Mucosa of stomach (tissue), 1 donor: Measurements from ENCODE around the gene TMEM163.
"Not testable (repeated sequence)": the region's sequence is repeated elsewhere in the genome, so short reads cannot be mapped to it uniquely, and the experiment has no call there.

Experiments
- H3K27me3 ChIP-seq: one replicate; pipeline ENCODE4 v1.7.0; 2013; ENCODE audit warnings: mild to moderate bottlenecking, low read length; ENCODE audit not compliant: control insufficient read depth, insufficient read depth
- H3K36me3 ChIP-seq: one replicate; pipeline ENCODE4 v1.7.0; 2013; ENCODE audit warnings: low read length; ENCODE audit not compliant: control insufficient read depth, insufficient read depth
- H3K4me1 ChIP-seq: one replicate; pipeline ENCODE4 v1.7.0; 2013; ENCODE audit warnings: mild to moderate bottlenecking, low read length; ENCODE audit not compliant: control insufficient read depth, insufficient read depth
- H3K4me3 ChIP-seq: one replicate; pipeline ENCODE4 v1.7.0; 2013; ENCODE audit warnings: low read length
- H3K9ac ChIP-seq: one replicate; pipeline ENCODE4 v1.7.0; 2013; ENCODE audit warnings: mild to moderate bottlenecking, low read length, moderate library complexity
- H3K9me3 ChIP-seq: one replicate; pipeline ENCODE4 v1.7.0; 2013; ENCODE audit warnings: mild to moderate bottlenecking, low read length, moderate library complexity; ENCODE audit not compliant: control insufficient read depth
- donor health status: Pancreatic carcinoma.

TMEM163 gene

DNA sequence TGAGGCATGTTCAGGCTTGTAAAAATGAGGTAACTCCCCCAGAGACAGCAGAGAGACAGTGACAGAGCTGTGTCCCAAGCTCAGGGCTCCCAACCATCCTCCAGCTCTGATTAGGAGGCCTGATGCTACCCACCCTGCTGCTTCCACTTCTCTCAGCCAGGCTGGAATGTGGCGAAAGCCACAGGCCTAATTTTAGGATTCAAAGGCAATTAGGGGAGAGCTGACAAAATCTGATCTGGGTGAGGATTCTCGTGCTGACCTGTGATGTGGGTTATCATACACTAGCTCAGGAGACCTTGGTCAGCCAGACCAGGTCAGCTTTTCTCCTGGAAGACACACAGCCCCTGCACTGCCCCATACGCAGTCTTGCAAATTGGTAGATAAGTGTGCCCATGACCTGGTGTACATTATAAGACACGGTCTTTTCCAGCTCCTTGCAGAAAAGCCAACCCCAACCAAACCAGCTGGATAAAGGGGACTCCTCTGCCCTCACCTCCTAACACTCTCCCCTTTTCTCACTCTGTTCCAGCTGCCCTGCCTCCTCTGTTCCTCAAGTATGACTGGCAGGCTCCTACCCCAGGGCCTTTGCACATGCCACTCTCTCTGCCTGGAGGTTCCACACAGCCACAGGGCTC is 239.0 kb downstream of the TMEM163 start:
- no peaks in the 10 kb centered on the region for H3K4me1 ChIP-seq
- H3K4me3 ChIP-seq = no peak overlapping the region
- no peaks in the 10 kb centered on the region for H3K27me3 ChIP-seq
- H3K9ac ChIP-seq = no peak overlapping the region
- no peaks in the 10 kb centered on the region for H3K9me3 ChIP-seq
- H3K36me3 ChIP-seq = no peaks in the 10 kb centered on the region

DNA sequence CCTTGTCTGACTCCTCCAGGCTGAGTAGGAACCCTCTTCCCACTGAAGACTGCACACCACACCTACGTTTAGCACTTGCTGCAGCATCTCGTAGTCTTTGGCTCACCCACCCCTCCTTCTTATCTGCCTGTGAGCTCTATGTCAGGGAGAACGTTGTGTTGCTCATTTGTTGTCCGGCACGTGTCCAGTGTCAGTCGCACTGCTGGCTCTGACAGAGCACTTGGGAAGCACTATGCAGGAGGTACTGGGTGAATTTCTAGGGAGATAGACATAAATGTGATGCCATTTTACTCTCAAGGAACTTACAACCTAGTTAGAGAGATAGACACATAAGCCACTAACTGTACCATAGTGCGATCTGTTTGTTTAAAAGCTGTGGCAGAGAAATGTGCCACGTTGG is 241.8 kb downstream of the TMEM163 start:
- H3K4me1 ChIP-seq, H3K9me3 ChIP-seq, H3K27me3 ChIP-seq: not testable (repeated sequence)

DNA sequence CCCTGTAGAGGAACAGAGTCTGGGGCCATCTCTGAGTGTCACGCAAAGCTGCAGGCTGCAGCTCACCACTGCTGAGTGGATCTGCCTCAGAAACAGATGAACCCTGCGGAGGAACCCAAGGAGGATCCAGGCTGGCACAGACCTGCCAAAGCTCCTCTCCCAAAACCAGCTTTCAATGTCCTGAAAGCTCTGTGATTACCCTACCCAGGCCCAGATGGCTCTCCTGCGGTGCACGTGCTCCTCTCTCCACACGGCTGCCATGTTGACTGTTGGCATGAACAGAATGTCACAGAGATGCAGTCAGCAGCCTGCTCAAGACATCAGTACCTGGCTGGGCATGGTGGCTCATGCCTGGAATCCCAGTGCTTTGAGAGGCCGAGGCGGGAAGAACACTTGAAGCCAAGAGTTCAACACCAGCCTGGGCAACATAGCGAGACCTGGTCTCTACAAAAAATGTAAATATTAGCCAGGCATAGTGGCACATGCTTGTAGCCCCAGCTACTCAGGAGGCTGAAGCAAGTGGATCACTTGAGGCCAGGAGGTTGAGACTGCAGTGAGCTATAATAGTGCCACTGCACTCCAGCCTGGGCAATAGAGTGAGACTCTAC is 248.1 kb downstream of the TMEM163 start:
- no peak overlapping the region for H3K9ac ChIP-seq
- no peak overlapping the region for H3K4me3 ChIP-seq
- no peaks in the 10 kb centered on the region for H3K27me3 ChIP-seq
- H3K9me3 ChIP-seq = no peaks in the 10 kb centered on the region
- no peaks in the 10 kb centered on the region for H3K36me3 ChIP-seq
- peaks cover 4% of the 10 kb centered on the region for H3K4me1 ChIP-seq

More for the DNA sequence above, 241.8 kb downstream of the TMEM163 start:
- not testable (repeated sequence) for H3K36me3 ChIP-seq, H3K9ac ChIP-seq, H3K4me3 ChIP-seq

DNA sequence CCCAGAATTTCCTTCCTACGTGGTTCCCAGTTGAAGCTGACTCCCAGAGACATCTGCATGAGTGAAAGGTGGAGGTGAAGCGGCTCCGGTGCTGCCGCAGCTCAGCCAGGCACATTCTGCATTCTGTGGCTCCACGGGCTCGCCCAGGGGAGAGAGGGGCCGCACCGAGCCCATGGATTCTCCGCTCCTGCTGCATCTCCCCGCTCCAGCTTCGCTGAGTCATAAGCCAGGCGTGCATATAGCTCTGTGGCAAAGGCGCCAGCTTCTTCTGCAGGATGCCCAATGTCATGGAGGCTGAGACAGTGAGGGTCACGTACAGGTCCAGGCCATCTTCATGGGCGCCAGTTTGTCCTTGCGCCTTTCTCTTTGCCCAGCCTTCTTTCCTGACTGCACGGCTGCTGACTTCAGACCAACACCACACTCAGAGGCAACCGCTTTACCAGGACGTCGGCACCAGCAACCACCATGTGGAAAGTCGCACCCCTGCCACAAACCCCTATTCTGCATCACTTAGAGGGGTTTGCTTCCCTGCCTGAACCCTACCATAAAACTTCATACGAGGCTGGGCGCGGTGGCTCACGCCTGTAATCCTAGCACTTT is 249.2 kb downstream of the TMEM163 start:
- no peaks in the 10 kb centered on the region for H3K9me3 ChIP-seq
- H3K27me3 ChIP-seq = no peaks in the 10 kb centered on the region
- H3K4me1 ChIP-seq = peaks cover 9% of the 10 kb centered on the region

DNA sequence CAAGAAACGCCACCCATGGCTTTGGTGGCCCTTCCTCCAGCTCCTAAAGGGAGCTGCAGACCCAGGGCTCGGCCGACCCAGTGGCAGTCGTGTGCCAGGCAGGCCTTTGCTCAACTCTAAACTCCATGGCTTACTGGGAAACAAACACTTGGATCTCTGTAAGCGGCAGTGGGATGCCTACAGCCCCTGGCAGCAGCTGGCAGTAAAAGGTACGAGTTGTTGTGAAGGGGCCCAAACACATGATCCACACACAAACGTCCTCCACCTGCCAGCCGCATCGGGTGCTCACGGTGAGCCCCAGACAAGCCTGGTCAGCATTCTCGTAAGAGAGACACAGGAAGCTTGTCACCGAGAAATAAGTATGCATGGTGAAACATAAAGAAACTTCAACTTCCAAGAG is 250.0 kb downstream of the TMEM163 start:
- Histone ChIP-seq H3K4me1 (peaks cover 9% of the 10 kb centered on the region), H3K9ac (no peak overlapping the region), H3K4me3 (no peak overlapping the region), H3K36me3 (no peaks in the 10 kb centered on the region), H3K9me3 (no peaks in the 10 kb centered on the region), H3K27me3 (no peaks in the 10 kb centered on the region)

More for the DNA sequence above, 249.2 kb downstream of the TMEM163 start:
- H3K9ac ChIP-seq = no peak overlapping the region
- no peaks in the 10 kb centered on the region for H3K36me3 ChIP-seq
- H3K4me3 ChIP-seq = no peak overlapping the region

DNA sequence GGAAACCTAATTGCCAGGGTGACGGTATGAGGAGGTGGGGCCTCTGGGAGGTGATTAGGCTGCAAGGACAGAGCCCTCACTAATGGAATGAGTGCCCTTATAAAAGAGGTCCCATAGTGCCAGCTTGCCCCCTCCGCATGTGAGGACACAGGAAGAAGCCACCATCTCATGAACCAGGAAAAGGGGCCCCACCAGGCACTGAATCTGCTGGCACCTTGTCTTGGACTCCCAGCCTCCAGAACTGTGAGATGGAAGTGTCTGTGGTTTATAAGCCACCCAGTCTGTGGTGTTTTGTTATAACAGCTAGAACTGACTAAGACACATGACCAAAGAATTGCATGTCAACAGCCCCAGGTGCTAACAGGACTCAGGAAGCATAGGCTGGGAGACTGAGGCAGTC is 250.6 kb downstream of the TMEM163 start:
- no peaks in the 10 kb centered on the region for H3K9me3 ChIP-seq
- no peaks in the 10 kb centered on the region for H3K36me3 ChIP-seq
- peaks cover 9% of the 10 kb centered on the region for H3K4me1 ChIP-seq
- no peak overlapping the region for H3K4me3 ChIP-seq
- no peak overlapping the region for H3K9ac ChIP-seq
- no peaks in the 10 kb centered on the region for H3K27me3 ChIP-seq

DNA sequence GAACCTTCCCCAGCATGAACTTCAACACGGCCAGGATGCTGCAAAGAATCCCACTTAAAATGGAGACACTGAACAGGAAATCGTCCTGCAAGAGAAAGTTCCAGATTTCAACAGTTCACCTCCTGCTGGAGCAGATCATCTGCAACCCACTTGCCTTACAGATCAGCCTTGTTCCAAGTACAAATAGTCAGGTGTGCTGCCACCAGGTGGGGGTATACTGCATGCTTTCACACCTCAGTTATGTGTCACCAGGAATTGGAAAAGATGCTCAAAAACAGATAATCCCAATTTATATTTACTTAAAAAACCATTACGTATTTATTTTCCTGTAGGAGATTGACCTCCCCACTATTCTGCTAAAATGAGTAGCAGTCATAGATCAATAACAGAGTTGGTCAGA is 252.7 kb downstream of the TMEM163 start:
- no peaks in the 10 kb centered on the region for H3K9me3 ChIP-seq
- H3K27me3 ChIP-seq = no peaks in the 10 kb centered on the region
- no peaks in the 10 kb centered on the region for H3K36me3 ChIP-seq
- no peak overlapping the region for H3K4me3 ChIP-seq
- no peak overlapping the region for H3K9ac ChIP-seq
- H3K4me1 ChIP-seq = peaks cover 9% of the 10 kb centered on the region

DNA sequence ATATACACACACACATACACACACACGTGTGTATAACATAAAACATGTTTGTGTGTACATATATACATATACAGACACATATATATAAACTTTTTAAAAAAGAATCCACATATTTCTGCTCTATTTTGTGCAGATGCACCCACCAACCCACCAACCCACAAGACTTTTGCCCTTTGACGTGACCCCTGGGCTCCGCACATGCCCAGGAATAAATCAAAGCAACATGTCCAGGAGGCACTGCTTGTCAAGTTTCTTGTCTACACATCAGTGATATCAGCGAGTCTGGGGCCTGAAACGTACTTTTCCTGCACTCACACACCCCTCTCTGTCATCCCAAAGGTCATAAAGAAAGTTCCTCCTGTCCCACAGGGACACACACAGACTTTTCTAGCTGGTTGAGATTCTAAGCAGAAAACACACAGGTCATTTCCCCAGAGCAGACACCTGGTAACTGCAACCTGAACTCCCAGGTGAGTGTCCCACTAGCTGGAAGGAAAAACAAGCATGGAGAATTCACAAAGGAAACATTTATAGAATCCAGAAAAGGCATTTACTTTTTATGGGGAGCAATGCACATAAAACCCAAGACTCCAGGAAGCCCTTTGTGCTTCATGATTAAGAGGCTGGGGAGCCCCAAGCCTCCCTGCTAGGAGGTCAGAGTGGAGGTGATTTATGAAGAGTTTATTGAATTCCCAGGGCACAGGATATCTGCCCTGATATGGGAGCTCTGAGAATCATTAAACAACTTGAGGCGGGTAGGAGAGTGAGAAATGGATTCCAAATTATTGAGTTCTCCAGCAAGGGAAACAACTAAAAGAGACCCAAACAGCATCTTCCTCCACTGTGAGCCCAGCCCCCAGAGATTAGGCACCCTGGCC is 253.3 kb downstream of the TMEM163 start:
- peaks cover 9% of the 10 kb centered on the region for H3K4me1 ChIP-seq
- H3K4me3 ChIP-seq = no peak overlapping the region
- no peaks in the 10 kb centered on the region for H3K36me3 ChIP-seq
- H3K27me3 ChIP-seq = no peaks in the 10 kb centered on the region
- H3K9ac ChIP-seq = no peak overlapping the region
- no peaks in the 10 kb centered on the region for H3K9me3 ChIP-seq

DNA sequence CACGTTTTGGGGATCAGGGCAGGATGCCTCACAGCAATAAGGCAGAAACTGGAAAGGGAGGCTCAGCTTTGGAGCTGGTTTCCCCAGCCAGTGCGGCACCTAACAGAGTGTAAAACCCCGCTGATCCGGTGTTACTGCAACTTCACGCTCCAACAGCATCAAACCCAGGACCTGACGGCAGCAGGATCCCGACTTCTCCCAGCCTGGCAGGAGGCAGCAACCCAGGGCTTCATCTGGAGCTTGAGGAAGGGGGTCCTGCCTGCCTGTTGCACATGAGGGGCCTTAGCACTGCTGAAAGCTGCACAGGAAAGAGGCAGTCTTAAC is 255.1 kb downstream of the TMEM163 start:
- H3K4me1 ChIP-seq = peaks cover 9% of the 10 kb centered on the region
- no peak overlapping the region for H3K9ac ChIP-seq
- no peaks in the 10 kb centered on the region for H3K27me3 ChIP-seq
- H3K36me3 ChIP-seq = no peaks in the 10 kb centered on the region
- H3K9me3 ChIP-seq = no peaks in the 10 kb centered on the region
- H3K4me3 ChIP-seq = no peak overlapping the region

DNA sequence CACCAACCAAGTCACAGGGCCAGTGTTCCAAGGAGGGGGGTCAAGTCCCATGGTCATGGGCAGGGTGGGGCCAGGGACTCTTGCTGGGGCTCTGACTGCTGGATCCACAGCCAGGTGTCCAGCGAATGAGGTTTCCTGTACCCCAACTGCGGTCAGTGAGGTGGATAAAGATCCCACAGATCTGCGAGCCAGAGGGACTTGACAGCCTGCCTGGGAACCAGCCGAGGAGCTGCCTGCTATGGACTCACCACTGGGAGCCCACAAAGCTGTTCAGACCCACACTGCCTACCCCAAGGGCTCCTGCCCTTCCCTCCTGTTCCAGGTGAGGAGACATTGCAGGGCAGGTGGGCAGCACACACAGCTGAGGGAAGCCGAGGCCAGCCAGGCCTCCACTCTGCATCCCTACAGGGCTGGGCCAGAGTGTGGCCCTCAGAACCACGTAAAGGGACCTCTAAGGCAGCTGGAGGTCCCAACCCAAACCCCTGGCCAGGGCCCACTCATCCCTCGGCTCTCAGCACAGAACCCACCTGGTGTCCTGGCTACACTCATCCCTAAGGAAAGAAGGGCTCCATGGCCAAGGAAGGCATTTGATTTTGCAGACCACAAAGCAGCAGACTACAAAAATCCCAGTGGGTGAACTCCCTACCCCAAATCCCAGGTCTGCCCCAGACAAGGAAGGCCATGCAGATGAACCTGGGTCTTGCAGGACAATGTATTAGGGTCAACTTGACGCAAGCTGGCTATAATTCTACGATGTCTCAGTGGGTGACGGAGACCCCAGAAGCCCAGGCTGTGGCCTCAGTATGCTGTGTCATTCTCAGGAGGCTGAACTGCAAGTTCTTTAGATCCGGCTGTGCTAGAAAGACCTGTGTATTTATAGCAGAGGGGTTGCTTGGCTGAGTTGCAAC is 255.8 kb downstream of the TMEM163 start:
- Histone ChIP-seq H3K36me3 (no peaks in the 10 kb centered on the region), H3K9ac (no peak overlapping the region), H3K9me3 (no peaks in the 10 kb centered on the region), H3K4me1 (peaks cover 9% of the 10 kb centered on the region), H3K27me3 (no peaks in the 10 kb centered on the region), H3K4me3 (no peak overlapping the region)

DNA sequence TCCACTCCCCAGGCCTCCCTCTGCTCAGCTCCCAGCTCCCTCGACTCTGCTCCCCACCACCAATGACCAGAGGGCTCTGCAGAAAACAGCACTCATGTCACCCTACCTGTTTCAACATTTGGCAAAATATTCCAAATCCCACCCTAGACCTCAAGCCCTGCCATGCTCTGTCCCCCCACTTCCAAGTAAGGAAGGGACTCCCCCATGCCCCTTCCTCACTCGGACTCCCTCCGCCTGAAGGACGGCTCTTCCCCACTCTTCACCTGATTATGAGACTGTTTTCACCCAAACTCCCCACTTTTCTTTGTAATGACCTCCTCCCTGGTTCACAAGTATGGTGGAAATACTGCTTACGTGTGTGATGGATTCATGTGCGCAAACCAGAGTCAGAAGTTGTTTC is 256.5 kb downstream of the TMEM163 start:
- no peaks in the 10 kb centered on the region for H3K27me3 ChIP-seq
- no peak overlapping the region for H3K4me3 ChIP-seq
- H3K9ac ChIP-seq = no peak overlapping the region
- H3K36me3 ChIP-seq = no peaks in the 10 kb centered on the region
- H3K4me1 ChIP-seq = peaks cover 9% of the 10 kb centered on the region
- no peaks in the 10 kb centered on the region for H3K9me3 ChIP-seq
